Embryonic facial prominence (tissue), 1 donor: ENCODE measurements around the gene MYF5.

ENCODE experiments used
- DNase-seq: peaks from one replicate; pipeline ENCODE4 v3.0.0-alpha.2; 2016; ENCODE audit errors: extremely low spot score

The MYF5 gene

DNA sequence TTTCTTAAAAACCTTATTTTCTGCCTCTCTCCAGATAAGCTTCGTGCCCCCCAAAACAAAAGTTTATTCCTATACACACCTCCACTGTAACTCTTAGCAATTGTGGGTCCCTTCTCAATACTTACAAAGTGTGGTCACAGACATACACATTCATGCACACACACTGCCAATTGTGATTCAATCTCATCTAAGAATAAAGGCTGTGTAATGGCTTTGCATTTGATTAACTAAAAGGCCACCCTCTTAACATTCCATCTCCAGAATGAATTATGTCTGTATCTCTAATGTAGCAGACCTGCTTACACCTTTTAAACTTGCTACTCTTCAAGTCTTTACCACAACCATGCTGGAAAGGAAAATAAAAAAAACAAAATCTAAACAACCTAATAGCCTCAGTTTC, 49.5 kb downstream of the MYF5 start:
- DNase-seq, result no peak

DNA sequence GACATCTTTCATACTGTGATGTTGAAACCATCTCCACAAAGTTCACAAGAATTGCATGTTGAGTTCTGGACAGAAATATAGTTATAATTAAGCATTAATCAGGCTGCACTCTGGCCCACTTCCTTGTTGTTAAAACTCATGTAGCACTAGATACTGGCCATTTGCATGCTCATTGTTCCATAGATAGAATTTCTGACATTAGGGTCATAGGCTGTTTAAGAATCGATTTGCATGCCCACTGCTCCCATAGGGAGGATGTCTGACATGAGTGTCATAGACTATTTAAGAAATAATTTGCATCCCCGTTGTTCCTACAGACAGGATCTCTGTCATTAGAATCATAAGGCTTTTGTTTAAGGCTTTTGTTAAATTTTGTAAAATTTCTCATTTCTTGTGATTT, 50.2 kb downstream of the MYF5 start:
- no peak for DNase-seq
